Ectodermal cell (in vitro differentiated cells): Measurements from ENCODE around the gene GIT1.

Experiments used
- H3K27ac ChIP-seq: 2 replicates; pipeline ENCODE4 v1.7.0; 2013; ENCODE audit warnings: mild to moderate bottlenecking, low read depth, low read length; ENCODE audit not compliant: insufficient read depth, poor library complexity, severe bottlenecking
- H3K27me3 ChIP-seq: 2 replicates; pipeline ENCODE4 v1.7.0; 2013; ENCODE audit warnings: mild to moderate bottlenecking, low read length; ENCODE audit not compliant: insufficient read depth, control insufficient read depth, poor library complexity, severe bottlenecking
- H3K36me3 ChIP-seq: one replicate; pipeline ENCODE4 v1.7.0; 2013; ENCODE audit warnings: low read length; ENCODE audit not compliant: control insufficient read depth, insufficient read depth
- H3K4me1 ChIP-seq: one replicate; pipeline ENCODE4 v1.7.0; 2013; ENCODE audit warnings: low read length; ENCODE audit not compliant: control insufficient read depth, insufficient read depth
- H3K4me3 ChIP-seq: 2 replicates; pipeline ENCODE4 v1.7.0; 2013; ENCODE audit warnings: low read depth, low read length, control low read depth; ENCODE audit not compliant: insufficient read depth
- H3K9me3 ChIP-seq: 2 replicates; pipeline ENCODE4 v1.7.0; 2013; ENCODE audit warnings: mild to moderate bottlenecking, low read length, moderate library complexity; ENCODE audit not compliant: control insufficient read depth
- WGBS, 2 experiments: methylation state at CpG; one replicate each; pipeline ENCODE4 v1.1.7; 2013; ENCODE audit warnings: missing lambda C conversion rate in 2 of 2; 5-methylcytosine and 5-hydroxymethylcytosine counted together

The GIT1 gene

DNA sequence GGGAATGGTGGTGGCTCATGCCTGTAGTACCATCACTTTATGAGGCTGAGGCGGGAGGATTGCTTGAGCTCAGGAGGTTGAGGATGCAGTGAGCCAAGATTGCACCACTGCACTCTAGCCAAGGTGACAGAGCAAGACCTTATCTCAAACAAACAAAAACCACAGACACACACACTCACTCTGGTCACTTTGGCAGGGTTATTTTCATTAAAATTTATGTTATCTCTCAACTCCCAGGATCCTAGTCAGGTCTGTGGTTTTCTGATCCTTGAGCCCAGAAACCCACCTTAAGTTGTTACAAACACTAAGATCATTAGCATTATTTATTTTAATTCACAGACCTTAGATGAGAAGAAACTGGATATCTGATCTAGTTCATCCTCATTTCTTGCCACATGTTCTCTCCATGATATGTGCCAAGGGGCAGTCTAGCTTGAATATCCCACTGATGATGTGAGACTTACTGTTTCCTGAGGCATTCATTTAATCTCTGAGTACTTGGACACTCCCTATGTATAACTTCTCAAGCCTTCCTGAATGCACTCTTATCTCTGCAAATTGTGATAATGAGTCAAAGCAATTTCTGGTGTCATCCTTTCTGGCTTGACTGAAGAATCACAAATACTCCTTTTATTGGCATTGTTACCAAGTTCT, 32.2 kb downstream of the GIT1 start:
- H3K27me3 ChIP-seq, result no peaks in the 10 kb centered on the region
- no peak overlapping the region for H3K4me3 ChIP-seq
- H3K36me3 ChIP-seq, result no peaks in the 10 kb centered on the region
- WGBS, 2 experiments, result 92 to 93% methylated on average over 1 of the region's 1 CpG
- H3K4me1 ChIP-seq, result no peaks in the 10 kb centered on the region
- H3K9me3 ChIP-seq, result no peaks in the 10 kb centered on the region
- no peak overlapping the region for H3K27ac ChIP-seq

DNA sequence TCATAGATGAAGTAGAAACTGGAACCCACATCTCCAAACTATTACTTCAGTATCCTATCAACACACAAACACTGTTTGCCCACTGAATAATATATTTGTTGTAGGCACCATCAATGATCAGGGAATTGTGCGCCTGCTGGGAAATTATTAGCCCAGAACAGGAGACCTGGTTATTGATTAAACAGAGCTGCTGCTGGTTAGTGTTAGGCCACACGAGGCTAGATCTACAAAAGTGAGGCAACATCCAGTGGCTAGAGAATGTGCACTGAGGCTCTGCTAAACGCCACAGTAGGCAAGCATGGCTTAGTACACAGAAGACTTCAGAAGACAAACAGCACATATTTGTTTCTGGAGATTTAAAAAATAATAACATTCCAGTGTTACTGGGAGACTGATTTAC, 33.6 kb downstream of the GIT1 start:
- Histone ChIP-seq H3K27me3 (no peaks in the 10 kb centered on the region), H3K9me3 (no peaks in the 10 kb centered on the region), H3K36me3 (no peaks in the 10 kb centered on the region), H3K4me3 (no peak overlapping the region), H3K27ac (no peak overlapping the region), H3K4me1 (no peaks in the 10 kb centered on the region)
- 89 to 90% methylated on average over 3 of the region's 3 CpGs for WGBS, 2 experiments

DNA sequence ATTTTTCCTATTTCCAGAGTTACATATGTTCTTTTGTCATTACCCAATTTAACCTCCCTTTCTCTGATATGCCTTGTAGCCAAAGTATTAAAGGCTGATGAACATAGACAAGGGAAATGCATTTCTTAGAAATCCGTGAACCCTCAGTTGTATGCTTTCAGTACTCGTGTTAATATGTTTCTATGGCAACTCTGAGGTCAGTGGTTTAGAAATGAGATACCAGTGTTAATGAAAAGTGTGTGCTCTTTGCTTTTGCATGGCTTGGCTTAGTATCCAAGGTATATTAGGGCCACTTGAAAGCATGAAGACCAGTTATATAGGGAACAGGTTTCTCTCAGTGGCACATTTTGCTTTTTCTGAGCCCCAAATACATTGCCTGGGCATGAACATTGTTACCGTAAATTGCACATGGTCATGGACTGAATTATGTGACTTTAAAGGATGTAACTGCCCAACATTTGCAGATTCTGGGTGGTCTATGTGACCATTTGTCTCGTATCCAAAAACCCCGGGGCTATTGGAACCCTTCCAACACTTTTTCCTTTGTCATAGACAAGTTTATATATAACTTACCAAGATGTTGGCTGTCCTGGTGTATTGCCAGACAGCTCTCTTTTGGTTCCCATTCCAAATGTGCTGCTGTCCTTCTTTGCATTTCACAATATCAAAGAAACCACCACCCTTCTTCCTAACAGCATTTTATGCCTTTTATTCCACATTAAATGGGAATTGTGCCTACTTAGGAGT, 40.1 kb downstream of the GIT1 start:
- H3K27ac ChIP-seq, result no peak overlapping the region

DNA sequence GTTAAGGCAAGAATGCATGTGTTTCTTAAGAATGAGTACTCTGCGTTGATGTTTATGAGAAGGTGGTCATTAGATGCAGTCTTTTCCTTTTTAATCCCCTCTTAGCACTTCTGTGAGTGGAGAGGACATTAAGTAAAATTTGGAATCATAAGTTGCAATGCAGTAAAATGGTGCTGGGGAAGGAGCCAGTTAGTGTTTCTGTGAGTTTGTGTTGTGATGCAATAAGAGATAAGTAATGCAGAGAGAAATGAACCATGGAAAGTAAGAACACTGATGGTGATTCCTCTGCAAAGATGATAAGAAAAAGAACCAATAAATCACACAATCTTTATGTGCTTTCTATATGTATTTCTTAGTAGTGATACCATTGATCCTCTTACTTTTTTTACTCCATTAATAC, 42.6 kb downstream of the GIT1 start:
- Histone ChIP-seq H3K27ac (no peak overlapping the region), H3K4me3 (no peak overlapping the region), H3K27me3 (no peaks in the 10 kb centered on the region), H3K36me3 (peaks cover 12% of the 10 kb centered on the region), H3K9me3 (no peaks in the 10 kb centered on the region), H3K4me1 (no peaks in the 10 kb centered on the region)
- WGBS, 2 experiments, result 82 to 92% methylated on average over 1 of the region's 1 CpG

More for the DNA sequence above, 40.1 kb downstream of the GIT1 start:
- Histone ChIP-seq H3K27me3 (no peaks in the 10 kb centered on the region), H3K4me3 (no peak overlapping the region), H3K4me1 (no peaks in the 10 kb centered on the region), H3K36me3 (no peaks in the 10 kb centered on the region), H3K9me3 (no peaks in the 10 kb centered on the region)
- WGBS, 2 experiments, result 96 to 97% methylated on average over 5 of the region's 5 CpGs

DNA sequence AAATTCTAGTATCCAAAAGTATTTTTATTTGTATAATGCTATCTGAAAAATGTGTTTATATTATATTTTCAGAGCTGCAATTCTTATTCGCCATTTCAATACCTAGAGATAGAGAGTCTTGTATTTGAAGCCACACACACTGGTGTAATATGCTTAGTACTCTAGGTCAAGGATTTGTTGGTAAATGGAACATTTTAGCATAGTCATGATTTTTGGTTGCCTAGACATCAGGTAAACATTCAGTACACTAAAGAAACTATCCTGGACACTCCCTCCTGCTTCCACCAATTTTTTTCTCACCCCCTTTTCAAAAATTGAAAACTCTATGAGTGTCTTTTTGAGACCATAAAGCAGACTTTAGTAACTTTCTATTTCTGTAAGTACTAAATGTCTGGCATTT, 43.4 kb downstream of the GIT1 start:
- Histone ChIP-seq H3K27ac (no peak overlapping the region), H3K9me3 (no peaks in the 10 kb centered on the region), H3K36me3 (peaks cover 12% of the 10 kb centered on the region), H3K4me1 (no peaks in the 10 kb centered on the region), H3K27me3 (no peaks in the 10 kb centered on the region), H3K4me3 (no peak overlapping the region)
- WGBS, 2 experiments, result 100% methylated on average over 1 of the region's 1 CpG; no CpG with 5 or more reads in 1 of the 2 experiments

DNA sequence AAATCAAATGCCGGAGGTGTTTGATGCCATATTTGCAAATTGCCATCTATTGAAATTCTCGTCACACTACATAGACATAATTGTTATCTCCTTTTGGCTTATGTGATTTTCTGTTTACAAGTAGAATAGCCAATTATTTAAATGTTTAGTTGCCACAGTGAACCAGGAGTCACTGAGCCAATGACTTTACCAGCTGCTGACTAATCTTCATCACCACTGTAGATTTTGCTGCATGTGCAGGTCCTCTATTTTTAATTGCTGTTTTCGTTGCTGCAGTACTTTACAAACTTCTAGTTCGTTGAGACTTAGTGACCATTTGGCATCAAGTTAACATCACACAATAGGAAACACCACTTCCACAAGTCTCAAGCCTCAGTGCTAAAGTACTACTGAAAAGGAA, 45.4 kb downstream of the GIT1 start:
- Histone ChIP-seq H3K9me3 (no peaks in the 10 kb centered on the region), H3K36me3 (peaks cover 17% of the 10 kb centered on the region), H3K27ac (no peak overlapping the region), H3K27me3 (no peaks in the 10 kb centered on the region), H3K4me1 (no peaks in the 10 kb centered on the region), H3K4me3 (no peak overlapping the region)
- WGBS, 2 experiments, result 91 to 96% methylated on average over 3 to 4 of the region's 4 CpGs

DNA sequence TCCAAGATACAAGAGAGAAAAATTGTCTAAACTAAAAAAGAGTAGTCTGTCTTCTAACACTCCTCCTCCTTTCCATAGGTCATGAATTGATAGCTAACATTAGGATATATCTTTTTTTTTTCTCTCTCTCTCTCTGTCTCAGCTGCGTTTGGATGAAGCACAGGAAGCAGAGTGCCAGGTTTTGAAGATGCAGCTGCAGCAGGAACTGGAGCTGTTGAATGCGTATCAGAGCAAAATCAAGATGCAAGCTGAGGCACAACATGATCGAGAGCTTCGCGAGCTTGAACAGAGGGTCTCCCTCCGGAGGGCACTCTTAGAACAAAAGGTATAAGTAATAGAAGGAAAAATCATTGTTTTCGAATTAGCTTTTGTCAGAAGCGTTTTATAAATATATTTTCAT, 55.5 kb downstream of the GIT1 start:
- H3K36me3 ChIP-seq, result peaks cover 53% of the 10 kb centered on the region
- WGBS, 2 experiments, result 97 to 99% methylated on average over 8 of the region's 8 CpGs
- H3K27me3 ChIP-seq, result no peaks in the 10 kb centered on the region

DNA sequence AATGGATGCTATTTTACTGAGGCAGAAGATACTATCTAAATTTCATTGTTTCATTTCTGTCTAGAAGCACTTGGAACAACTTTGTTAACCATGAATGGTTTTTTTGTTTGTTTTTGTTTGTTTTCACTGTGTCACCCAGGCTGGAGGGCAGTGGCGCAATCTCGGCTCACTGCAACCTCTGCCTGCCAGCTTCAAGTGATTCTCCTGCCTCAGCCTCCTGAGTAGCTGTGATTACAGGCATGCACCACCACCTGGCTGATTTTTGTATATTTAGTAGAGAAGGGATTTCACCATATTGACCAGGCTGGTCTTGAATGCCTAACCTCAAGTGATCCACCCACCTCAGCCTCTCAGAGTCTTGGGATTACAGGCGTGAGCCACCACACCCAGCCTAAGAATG, 63.1 kb downstream of the GIT1 start:
- Histone ChIP-seq H3K4me3 (no peak overlapping the region), H3K9me3 (no peaks in the 10 kb centered on the region), H3K4me1 (no peaks in the 10 kb centered on the region), H3K27ac (no peak overlapping the region), H3K27me3 (no peaks in the 10 kb centered on the region), H3K36me3 (peaks cover 53% of the 10 kb centered on the region)
- 92 to 95% methylated on average over 3 of the region's 3 CpGs for WGBS, 2 experiments

More for the DNA sequence above, 55.5 kb downstream of the GIT1 start:
- Histone ChIP-seq H3K4me3 (no peak overlapping the region), H3K9me3 (no peaks in the 10 kb centered on the region), H3K4me1 (no peaks in the 10 kb centered on the region), H3K27ac (no peak overlapping the region)

DNA sequence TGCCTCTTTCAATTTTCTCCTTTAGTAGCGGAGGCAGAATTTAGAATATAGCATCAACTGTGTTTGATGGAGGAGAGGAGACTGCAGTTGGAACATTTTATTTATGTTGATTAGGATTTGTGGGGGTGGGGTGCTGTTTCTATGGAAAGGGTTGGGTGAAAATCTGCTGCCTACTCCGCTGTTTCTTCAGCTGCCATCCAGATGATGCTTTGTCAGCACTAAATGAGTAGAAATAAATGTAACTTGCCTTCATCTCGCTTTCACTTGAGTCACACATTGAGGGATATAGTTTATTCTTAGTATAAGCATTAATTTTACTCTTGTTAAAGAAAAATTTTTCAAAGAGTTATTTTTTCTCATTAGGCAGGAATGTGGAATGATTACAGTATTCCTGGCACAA, 64.8 kb downstream of the GIT1 start:
- Histone ChIP-seq H3K9me3 (no peaks in the 10 kb centered on the region), H3K4me3 (no peak overlapping the region), H3K27me3 (no peaks in the 10 kb centered on the region), H3K27ac (no peak overlapping the region), H3K36me3 (peaks cover 47% of the 10 kb centered on the region), H3K4me1 (no peaks in the 10 kb centered on the region)
- WGBS, 2 experiments, result 97 to 100% methylated on average over 2 of the region's 3 CpGs
